Esophagus squamous epithelium (tissue), 4 donors: ENCODE measurements around the gene PRKCE.

Experiments used
- POLR2A ChIP-seq, 4 donors: fragments of 450-650 bp; IDR thresholded peaks; one replicate each; pipeline ENCODE4 v1.6.1; 2017; ENCODE audit warnings: antibody characterized with exemption in 4 of 4, mild to moderate bottlenecking in 4 of 4, moderate library complexity in 3 of 4
- TF ChIP-seq, protein P1 (sequence below), 6 experiments: fragments of 450-650 bp in 4 of 6; fragments of 200-600 bp in 2 of 6; sonication (generic) in 2 of 6; IDR thresholded peaks; one replicate each; pipeline ENCODE4 v1.5.1; 2016 to 2019; ENCODE audit warnings: antibody characterized with exemption in 6 of 6, mild to moderate bottlenecking in 4 of 6, moderate library complexity in 4 of 6

GRCh38 chr2:46179037-46179621 is 527.7 kb downstream of the PRKCE start:
- TF ChIP-seq, protein P1, sequence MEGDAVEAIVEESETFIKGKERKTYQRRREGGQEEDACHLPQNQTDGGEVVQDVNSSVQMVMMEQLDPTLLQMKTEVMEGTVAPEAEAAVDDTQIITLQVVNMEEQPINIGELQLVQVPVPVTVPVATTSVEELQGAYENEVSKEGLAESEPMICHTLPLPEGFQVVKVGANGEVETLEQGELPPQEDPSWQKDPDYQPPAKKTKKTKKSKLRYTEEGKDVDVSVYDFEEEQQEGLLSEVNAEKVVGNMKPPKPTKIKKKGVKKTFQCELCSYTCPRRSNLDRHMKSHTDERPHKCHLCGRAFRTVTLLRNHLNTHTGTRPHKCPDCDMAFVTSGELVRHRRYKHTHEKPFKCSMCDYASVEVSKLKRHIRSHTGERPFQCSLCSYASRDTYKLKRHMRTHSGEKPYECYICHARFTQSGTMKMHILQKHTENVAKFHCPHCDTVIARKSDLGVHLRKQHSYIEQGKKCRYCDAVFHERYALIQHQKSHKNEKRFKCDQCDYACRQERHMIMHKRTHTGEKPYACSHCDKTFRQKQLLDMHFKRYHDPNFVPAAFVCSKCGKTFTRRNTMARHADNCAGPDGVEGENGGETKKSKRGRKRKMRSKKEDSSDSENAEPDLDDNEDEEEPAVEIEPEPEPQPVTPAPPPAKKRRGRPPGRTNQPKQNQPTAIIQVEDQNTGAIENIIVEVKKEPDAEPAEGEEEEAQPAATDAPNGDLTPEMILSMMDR (IDR thresholded peaks at IDR 0.05), result no peak
- TF ChIP-seq POLR2A (IDR thresholded peaks at IDR 0.05), result no peak
